Measurements from ENCODE around the gene TNRC18.

- TF ChIP-seq POLR2A (IDR thresholded peaks at IDR 0.05; ENCODE audit: low read length) (no peak), GATA1 (IDR thresholded peaks at IDR 0.05; ENCODE audit: low read depth, low read length) (no peak)
Observed at GRCh38 chr7:5422396-5423305, 983 bp downstream of the TNRC18 start.
